Effector memory CD4-positive, alpha-beta T cell (primary cell): ENCODE data around the gene TNFRSF21.
"Not testable (repeated sequence)": the region's sequence is repeated elsewhere in the genome, so short reads cannot be mapped to it uniquely, and the experiment has no call there.

Source experiments
- DNase-seq, 3 donors: peaks; one replicate each; pipeline ENCODE4 v3.0.0-alpha.2; 2020
- H3K27ac ChIP-seq: 2 replicates; pipeline ENCODE4 v1.7.0; 2013; ENCODE audit warnings: mild to moderate bottlenecking, low read length, moderate library complexity; ENCODE audit not compliant: insufficient read depth, poor library complexity, severe bottlenecking
- H3K27me3 ChIP-seq: replicated peaks from 2 replicates; pipeline ENCODE4 v1.7.0; 2013; ENCODE audit warnings: mild to moderate bottlenecking, low read length; ENCODE audit not compliant: insufficient read depth, control insufficient read depth, poor library complexity, severe bottlenecking
- H3K36me3 ChIP-seq: 2 replicates; pipeline ENCODE4 v1.7.0; 2013; ENCODE audit warnings: mild to moderate bottlenecking, low read length, moderate library complexity; ENCODE audit not compliant: control insufficient read depth, insufficient read depth
- H3K4me1 ChIP-seq: 2 replicates; pipeline ENCODE4 v1.7.0; 2013; ENCODE audit warnings: low read length, mild to moderate bottlenecking; ENCODE audit not compliant: control insufficient read depth, insufficient read depth, poor library complexity, severe bottlenecking
- H3K4me3 ChIP-seq: 2 replicates; pipeline ENCODE4 v1.7.0; 2013; ENCODE audit warnings: low read length, low read depth, mild to moderate bottlenecking; ENCODE audit not compliant: insufficient read depth, poor library complexity, severe bottlenecking
- H3K9me3 ChIP-seq: 2 replicates; pipeline ENCODE4 v1.7.0; 2013; ENCODE audit warnings: mild to moderate bottlenecking, low read length, moderate library complexity; ENCODE audit not compliant: control insufficient read depth

The TNFRSF21 gene

DNA sequence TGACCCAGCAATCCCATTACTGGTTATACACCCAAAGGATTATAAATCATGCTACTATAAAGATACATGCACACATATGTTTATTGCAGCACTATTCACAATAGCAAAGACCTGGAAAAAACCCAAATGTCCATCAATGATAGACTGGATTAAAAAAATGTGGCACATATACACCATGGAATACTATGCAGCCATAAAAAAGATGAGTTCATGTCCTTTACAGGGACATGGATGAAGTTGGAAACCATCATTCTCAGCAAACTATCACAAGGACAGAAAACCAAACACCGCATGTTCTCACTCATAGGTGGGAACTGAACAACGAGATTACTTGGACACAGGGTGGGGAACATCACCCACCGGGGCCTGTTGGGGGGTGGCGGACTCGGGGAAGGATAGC lies 34.6 kb downstream of the TNFRSF21 start:
- DNase-seq = not testable (repeated sequence)

DNA sequence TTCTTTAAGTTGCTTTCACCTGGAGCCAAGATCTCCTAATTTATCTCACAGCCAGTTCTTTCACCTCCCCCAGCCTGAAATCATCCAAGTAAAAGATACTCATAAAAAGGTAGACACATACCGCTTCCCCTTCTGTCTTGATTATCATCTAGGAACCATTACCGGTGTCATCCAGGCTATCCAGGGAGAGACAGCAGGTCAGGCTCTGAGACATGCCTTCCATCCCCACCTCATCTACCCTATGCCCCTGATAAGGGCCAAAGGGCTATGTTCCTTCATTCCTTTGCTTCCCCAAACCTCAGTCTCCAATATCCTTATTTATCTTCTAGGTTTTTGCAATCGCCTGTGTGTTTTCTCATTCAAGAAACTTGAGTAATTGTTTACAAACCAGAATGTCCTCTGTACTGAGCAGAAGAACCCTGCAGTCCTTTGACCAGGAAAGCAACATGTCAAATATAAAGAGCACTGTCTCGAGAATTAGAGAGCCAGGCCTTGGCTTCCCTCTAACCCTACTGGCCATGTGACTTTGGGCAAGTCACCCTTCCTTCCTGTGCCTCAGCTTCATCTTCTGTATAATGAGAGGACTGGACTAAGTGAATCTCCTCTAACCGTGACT lies 41.0 kb downstream of the TNFRSF21 start:
- DNase-seq = no peak
- Histone ChIP-seq H3K4me1 (no peaks in the 10 kb centered on the region), H3K36me3 (no peaks in the 10 kb centered on the region)

More for the DNA sequence above, 34.6 kb downstream of the TNFRSF21 start:
- not testable (repeated sequence) for H3K9me3 ChIP-seq, H3K4me3 ChIP-seq, H3K27me3 ChIP-seq, H3K36me3 ChIP-seq, H3K27ac ChIP-seq, H3K4me1 ChIP-seq

GRCh38 chr6:47267301-47267700 lies 42.4 kb downstream of the TNFRSF21 start:
- Histone ChIP-seq H3K27ac (no peak overlapping the region), H3K36me3 (no peaks in the 10 kb centered on the region)
- DNase-seq = no peak

More for the DNA sequence above, 41.0 kb downstream of the TNFRSF21 start:
- no peaks in the 10 kb centered on the region for H3K27me3 ChIP-seq
- no peak overlapping the region for H3K4me3 ChIP-seq
- H3K9me3 ChIP-seq = no peaks in the 10 kb centered on the region
- no peak overlapping the region for H3K27ac ChIP-seq

GRCh38 chr6:47265971-47266370 lies 43.7 kb downstream of the TNFRSF21 start:
- Histone ChIP-seq H3K4me1 (no peaks in the 10 kb centered on the region), H3K36me3 (no peaks in the 10 kb centered on the region)
- DNase-seq = no peak

More at GRCh38 chr6:47267301-47267700, 42.4 kb downstream of the TNFRSF21 start:
- no peaks in the 10 kb centered on the region for H3K9me3 ChIP-seq
- H3K27me3 ChIP-seq = no peaks in the 10 kb centered on the region
- H3K4me3 ChIP-seq = no peak overlapping the region
- no peaks in the 10 kb centered on the region for H3K4me1 ChIP-seq

DNA sequence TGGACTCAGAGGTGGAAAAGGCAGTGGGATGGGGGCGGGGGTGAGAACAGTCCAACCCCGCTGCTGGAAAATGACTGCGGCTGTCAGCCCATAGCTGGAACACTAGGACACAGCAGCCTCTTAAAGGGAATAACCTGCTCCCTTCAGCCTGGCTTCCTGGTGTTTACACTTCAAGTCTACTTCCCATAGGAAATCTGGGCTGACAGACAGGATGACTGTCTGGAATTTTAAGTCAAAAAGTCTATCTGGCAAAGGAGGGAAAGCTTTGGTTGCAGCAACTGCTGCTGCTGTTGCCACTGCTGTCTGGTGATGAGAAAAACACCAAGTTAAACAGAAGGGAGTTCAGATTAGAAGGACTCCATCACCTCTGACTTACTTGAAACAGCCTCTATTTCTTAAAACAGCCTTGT lies 44.9 kb downstream of the TNFRSF21 start:
- H3K27me3 ChIP-seq = no peaks in the 10 kb centered on the region
- H3K36me3 ChIP-seq = no peaks in the 10 kb centered on the region
- no peak overlapping the region for H3K4me3 ChIP-seq
- no peak for DNase-seq
- H3K4me1 ChIP-seq = no peaks in the 10 kb centered on the region
- H3K9me3 ChIP-seq = no peaks in the 10 kb centered on the region
- H3K27ac ChIP-seq = no peak overlapping the region

More at GRCh38 chr6:47265971-47266370, 43.7 kb downstream of the TNFRSF21 start:
- Histone ChIP-seq H3K4me3 (no peak overlapping the region), H3K27me3 (no peaks in the 10 kb centered on the region), H3K27ac (no peak overlapping the region), H3K9me3 (no peaks in the 10 kb centered on the region)

- no peak for DNase-seq
- no peaks in the 10 kb centered on the region for H3K27me3 ChIP-seq
- H3K4me3 ChIP-seq = no peak overlapping the region
- H3K4me1 ChIP-seq = no peaks in the 10 kb centered on the region
- no peak overlapping the region for H3K27ac ChIP-seq
- H3K36me3 ChIP-seq = no peaks in the 10 kb centered on the region
- no peaks in the 10 kb centered on the region for H3K9me3 ChIP-seq
These were observed 46.4 kb downstream of the TNFRSF21 start for GRCh38 chr6:47263268-47263667.

DNA sequence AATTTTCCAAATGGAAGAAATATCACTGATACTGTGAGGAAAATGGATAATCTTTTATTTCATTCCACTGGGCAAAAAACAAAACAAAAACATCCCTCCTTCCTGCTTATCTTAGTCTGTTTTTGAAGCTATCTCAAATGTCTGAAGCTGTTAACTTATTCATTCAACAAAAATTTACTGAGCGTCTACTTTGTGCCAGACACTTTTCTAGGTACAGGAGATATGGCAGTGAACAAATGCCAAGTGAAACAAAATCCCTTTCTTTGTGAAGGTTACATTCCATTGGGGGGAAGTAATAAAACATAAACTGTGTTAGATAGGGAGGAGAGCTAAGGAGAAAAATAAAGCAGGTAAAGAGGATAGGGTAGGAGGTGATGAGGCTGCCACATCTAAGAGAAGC lies 47.5 kb downstream of the TNFRSF21 start:
- Histone ChIP-seq H3K27me3 (no peaks in the 10 kb centered on the region), H3K9me3 (no peaks in the 10 kb centered on the region), H3K4me1 (no peaks in the 10 kb centered on the region), H3K27ac (no peak overlapping the region), H3K36me3 (no peaks in the 10 kb centered on the region), H3K4me3 (no peak overlapping the region)
- no peak for DNase-seq

DNA sequence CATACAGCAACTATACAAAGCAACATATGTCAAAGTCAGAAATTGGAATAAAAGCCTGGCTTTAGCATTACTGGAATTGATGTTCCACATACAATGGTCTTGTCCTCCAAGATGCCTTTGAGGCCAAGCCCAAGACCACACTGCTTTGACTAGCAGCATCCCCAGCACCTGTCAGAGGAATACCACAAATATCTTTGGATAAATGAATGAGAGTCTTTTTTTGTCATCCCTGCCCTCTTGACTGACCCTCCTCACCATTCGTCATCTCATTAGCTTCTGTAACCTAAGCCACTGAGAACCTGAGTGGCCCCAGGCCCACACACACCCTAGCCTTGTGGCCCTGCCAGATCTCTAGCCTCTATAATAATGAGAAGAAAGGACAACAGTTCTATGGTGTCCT lies 48.5 kb downstream of the TNFRSF21 start:
- H3K27ac ChIP-seq = no peak overlapping the region
- H3K27me3 ChIP-seq = no peaks in the 10 kb centered on the region
- no peaks in the 10 kb centered on the region for H3K4me1 ChIP-seq
- H3K36me3 ChIP-seq = no peaks in the 10 kb centered on the region
- no peak for DNase-seq
- H3K4me3 ChIP-seq = no peak overlapping the region
- no peaks in the 10 kb centered on the region for H3K9me3 ChIP-seq

DNA sequence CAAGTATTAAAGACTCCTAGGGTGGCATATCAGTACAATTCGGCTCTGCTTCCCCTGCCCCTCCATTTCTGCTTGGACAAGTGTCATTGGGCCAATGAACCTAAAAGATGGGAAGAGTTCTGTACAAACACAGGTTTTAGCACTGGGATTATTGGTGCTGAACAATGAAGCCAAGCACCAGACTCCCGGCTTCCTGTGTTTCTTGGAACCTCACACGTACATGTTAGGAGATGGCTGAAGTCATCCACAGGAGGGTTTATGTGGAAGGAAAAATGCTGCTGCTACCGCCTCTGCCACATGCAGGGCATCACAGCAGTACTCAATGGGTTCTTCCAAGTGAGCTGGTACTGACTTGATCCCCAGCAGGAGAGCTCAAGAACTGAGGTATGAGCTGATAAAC lies 49.7 kb downstream of the TNFRSF21 start:
- Histone ChIP-seq H3K4me3 (no peak overlapping the region), H3K9me3 (no peaks in the 10 kb centered on the region), H3K4me1 (no peaks in the 10 kb centered on the region), H3K36me3 (no peaks in the 10 kb centered on the region), H3K27ac (no peak overlapping the region), H3K27me3 (no peaks in the 10 kb centered on the region)
- DNase-seq = no peak

DNA sequence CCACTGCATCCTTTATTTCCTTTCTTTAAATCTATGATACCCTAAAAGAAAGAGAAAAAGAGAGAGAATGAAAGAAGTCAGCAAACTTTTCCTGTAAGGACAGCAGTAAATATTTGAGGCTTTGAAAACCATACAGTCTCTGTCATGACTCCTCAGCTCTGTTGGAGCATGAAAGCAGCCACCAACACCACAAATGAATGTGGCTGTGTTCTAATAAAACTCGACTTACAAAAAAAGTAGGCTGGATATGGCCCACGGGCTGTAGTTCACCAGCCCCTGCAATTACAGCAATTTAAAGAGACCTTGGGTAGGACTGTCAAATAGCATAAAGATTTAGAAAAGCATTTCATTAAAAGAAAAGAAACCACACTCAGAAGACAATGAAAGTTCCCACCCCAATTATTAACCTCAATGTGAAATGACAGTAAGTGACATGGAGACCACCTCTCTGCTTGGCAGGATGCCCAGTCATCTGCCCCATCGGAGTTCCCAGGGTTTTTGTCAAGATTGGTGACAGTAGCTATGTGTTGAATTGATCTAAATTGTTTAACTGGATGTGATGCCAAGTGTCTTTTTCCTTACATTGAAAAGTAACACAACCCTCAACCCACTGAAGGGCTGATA lies 50.9 kb downstream of the TNFRSF21 start:
- Histone ChIP-seq H3K4me3 (no peak overlapping the region), H3K27me3 (no peaks in the 10 kb centered on the region), H3K9me3 (no peaks in the 10 kb centered on the region), H3K4me1 (no peaks in the 10 kb centered on the region), H3K27ac (no peak overlapping the region), H3K36me3 (no peaks in the 10 kb centered on the region)
- no peak for DNase-seq
